Activated CD8-positive, alpha-beta T cell treated with anti-CD3 and anti-CD28 coated beads for 36 hours (primary cell): ENCODE results near the gene VWA2. TPM values are rescaled to one million over a fixed set of nuclear protein-coding genes. Genes with fewer than 3 reads are reported as not detected.

ENCODE experiments used
- ATAC-seq: fragments of 200-7000 bp; cut with Tn5 transposase; one replicate; pipeline ENCODE4 v1.10.0; 2021; ENCODE audit warnings: mild to moderate bottlenecking, moderate library complexity
- CTCF ChIA-PET: fragments of 350-600 bp; sonication (Branson Sonifier 250); formaldehyde crosslinking; loops from one replicate; lab custom pipeline; 2021; ENCODE audit warnings: antibody characterized with exemption; lab: Charles Lee
- POLR2A ChIA-PET: fragments of 350-600 bp; sonication (Branson Sonifier 250); formaldehyde crosslinking; loops from one replicate; lab custom pipeline; 2021; ENCODE audit warnings: antibody characterized with exemption; lab: Charles Lee
- DNase-seq: peaks from one replicate; pipeline ENCODE4 v3.0.0-alpha.2; 2020
- H3K27ac Mint-ChIP-seq: one replicate; pipeline ENCODE4 v1.8.0; 2021; ENCODE audit warnings: mild to moderate bottlenecking, mixed read lengths
- H3K27me3 Mint-ChIP-seq: one replicate; pipeline ENCODE4 v1.8.0; 2021; ENCODE audit warnings: mixed read lengths
- H3K36me3 Mint-ChIP-seq: one replicate; pipeline ENCODE4 v1.8.0; 2021; ENCODE audit warnings: low read depth, mixed read lengths
- H3K4me1 Mint-ChIP-seq: one replicate; pipeline ENCODE4 v1.8.0; 2021; ENCODE audit warnings: low read depth, mixed read lengths
- H3K4me3 Mint-ChIP-seq: one replicate; pipeline ENCODE4 v1.8.0; 2021; ENCODE audit warnings: mild to moderate bottlenecking, moderate library complexity, mixed read lengths
- H3K9me3 Mint-ChIP-seq: one replicate; pipeline ENCODE4 v1.8.0; 2021; ENCODE audit warnings: mixed read lengths
- intact Hi-C: fragments of 100-400 bp; cut with micrococcal nuclease; formaldehyde crosslinking; loops from one replicate; pipeline ENCODE4 v1.10.0; 2022
- total RNA-seq, 2 experiments: library from RNA; stranded (reverse); gene quantifications; one replicate each; pipeline ENCODE4 v1.2.3, GENCODE V29; 2021
- TF ChIP-seq, protein P1 (sequence below): fragments of 200-600 bp; IDR thresholded peaks from one replicate; pipeline ENCODE4 v1.8.0; 2022; ENCODE audit warnings: antibody characterized with exemption, mild to moderate bottlenecking

Gene VWA2
- total RNA-seq, 2 experiments from 2014 or later, result not detected

DNA sequence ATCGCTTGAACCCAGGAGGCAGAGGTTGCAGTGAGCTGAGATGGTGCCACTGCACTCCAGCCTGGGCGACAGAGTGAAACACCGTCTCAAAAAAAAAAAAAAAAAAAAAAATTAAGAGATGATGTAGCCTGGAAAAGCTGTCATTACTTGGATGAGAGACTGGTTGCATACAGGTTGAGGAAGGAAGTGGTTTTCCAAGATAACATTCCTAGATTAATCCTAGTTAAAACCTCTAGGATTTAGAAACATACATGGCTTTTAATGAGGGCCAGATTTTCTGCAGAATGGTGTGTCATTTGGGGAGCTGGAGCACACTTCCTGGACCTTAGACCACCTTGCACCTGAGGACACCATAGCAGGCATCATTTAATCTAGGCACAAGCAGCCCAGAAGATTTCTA lies 17.8 kb downstream of the VWA2 start:
- ChIA-PET POLR2A (no interaction called here), CTCF (no interaction called here)
- intact Hi-C loops, result no loop called here
- no peak overlapping the region for H3K27ac Mint-ChIP-seq
- H3K4me1 Mint-ChIP-seq, result peaks cover 7% of the 10 kb centered on the region
- ATAC-seq (no peak), DNase-seq (no peak)
- TF ChIP-seq, protein P1, sequence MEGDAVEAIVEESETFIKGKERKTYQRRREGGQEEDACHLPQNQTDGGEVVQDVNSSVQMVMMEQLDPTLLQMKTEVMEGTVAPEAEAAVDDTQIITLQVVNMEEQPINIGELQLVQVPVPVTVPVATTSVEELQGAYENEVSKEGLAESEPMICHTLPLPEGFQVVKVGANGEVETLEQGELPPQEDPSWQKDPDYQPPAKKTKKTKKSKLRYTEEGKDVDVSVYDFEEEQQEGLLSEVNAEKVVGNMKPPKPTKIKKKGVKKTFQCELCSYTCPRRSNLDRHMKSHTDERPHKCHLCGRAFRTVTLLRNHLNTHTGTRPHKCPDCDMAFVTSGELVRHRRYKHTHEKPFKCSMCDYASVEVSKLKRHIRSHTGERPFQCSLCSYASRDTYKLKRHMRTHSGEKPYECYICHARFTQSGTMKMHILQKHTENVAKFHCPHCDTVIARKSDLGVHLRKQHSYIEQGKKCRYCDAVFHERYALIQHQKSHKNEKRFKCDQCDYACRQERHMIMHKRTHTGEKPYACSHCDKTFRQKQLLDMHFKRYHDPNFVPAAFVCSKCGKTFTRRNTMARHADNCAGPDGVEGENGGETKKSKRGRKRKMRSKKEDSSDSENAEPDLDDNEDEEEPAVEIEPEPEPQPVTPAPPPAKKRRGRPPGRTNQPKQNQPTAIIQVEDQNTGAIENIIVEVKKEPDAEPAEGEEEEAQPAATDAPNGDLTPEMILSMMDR, result no peak
- H3K36me3 Mint-ChIP-seq, result no peaks in the 10 kb centered on the region
- H3K4me3 Mint-ChIP-seq, result no peak overlapping the region
- peaks cover 1% of the 10 kb centered on the region for H3K27me3 Mint-ChIP-seq
- H3K9me3 Mint-ChIP-seq, result no peaks in the 10 kb centered on the region

- TF ChIP-seq, protein P1, result no peak
- intact Hi-C loops, result no loop called here
- CTCF ChIA-PET, result interaction anchor here (0.8 kb wide), 1 partner anchor 17 kb away, joined by 3 read pairs; no protein-coding TSS in a partner anchor
- Mint-ChIP-seq H3K36me3 (no peaks in the 10 kb centered on the region), H3K27me3 (peaks cover 1% of the 10 kb centered on the region), H3K4me1 (peaks cover 7% of the 10 kb centered on the region), H3K9me3 (no peaks in the 10 kb centered on the region), H3K4me3 (no peak overlapping the region), H3K27ac (no peak overlapping the region)
- ATAC-seq (no peak), DNase-seq (no peak)
- POLR2A ChIA-PET, result no interaction called here
These were observed 18.4 kb downstream of the VWA2 start for GRCh38 chr10:114257498-114257897.

GRCh38 chr10:114258274-114258840 lies 19.3 kb downstream of the VWA2 start:
- Mint-ChIP-seq H3K27me3 (peaks cover 1% of the 10 kb centered on the region), H3K27ac (no peak overlapping the region), H3K9me3 (no peaks in the 10 kb centered on the region), H3K4me3 (no peak overlapping the region), H3K36me3 (no peaks in the 10 kb centered on the region), H3K4me1 (peaks cover 7% of the 10 kb centered on the region)
- intact Hi-C loops, result no loop called here
- POLR2A ChIA-PET, result no interaction called here
- ATAC-seq (no peak), DNase-seq (no peak)
- CTCF ChIA-PET, result interaction anchor here (0.7 to 0.8 kb wide), 2 partner anchors 16 to 45 kb away, joined by 3 read pairs; no protein-coding TSS in a partner anchor
- TF ChIP-seq, protein P1, result no peak

DNA sequence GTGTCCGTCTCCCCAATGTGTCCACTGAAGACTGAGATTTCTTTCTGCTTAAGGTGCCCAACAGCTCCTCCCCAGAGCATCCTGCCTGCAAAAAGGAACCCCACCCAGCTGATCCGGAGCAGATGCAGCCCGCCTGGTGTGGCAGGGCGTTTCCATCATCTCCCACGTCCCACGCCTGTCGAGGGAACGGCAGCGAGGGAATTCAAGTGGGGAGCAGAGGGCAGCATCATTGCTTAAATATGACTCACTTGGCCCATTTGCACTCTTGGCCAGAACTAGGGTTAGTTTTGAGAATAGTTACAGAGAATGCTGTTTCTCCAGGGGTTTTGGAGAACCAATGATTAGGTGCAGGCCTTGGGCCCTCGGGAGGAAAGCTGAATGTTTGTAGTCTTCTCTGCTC lies 20.8 kb downstream of the VWA2 start:
- H3K27ac Mint-ChIP-seq, result no peak overlapping the region
- no peak overlapping the region for H3K4me3 Mint-ChIP-seq
- H3K4me1 Mint-ChIP-seq, result peaks cover 7% of the 10 kb centered on the region
- POLR2A ChIA-PET, result no interaction called here
- intact Hi-C loops, result no loop called here
- ATAC-seq, result no peak
- CTCF ChIA-PET, result no interaction called here
- H3K9me3 Mint-ChIP-seq, result no peaks in the 10 kb centered on the region
- no peaks in the 10 kb centered on the region for H3K36me3 Mint-ChIP-seq
- DNase-seq, result no peak
- TF ChIP-seq, protein P1, result no peak
- no peaks in the 10 kb centered on the region for H3K27me3 Mint-ChIP-seq

DNA sequence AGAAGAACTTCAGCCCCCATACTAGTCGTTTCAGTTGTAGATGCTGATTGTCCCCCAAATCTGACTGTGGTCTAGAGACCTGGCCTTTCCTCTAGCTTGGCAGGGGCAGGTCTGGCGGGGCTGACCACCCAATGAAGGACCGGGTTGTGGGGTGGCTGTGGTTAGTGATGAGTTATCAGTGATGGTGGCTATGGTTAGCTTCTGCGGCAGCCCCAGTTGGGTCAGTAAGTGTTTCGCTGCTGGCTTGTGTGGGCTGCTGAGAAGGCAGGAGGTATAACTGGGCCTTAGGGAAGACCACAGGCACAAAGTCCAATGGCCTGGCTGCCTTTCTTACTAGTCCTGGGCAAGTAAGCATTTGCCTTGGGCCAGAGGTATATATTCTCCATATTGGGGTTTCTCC lies 21.3 kb downstream of the VWA2 start:
- no peak for DNase-seq
- no peak overlapping the region for H3K4me3 Mint-ChIP-seq
- no peak for ATAC-seq
- H3K27me3 Mint-ChIP-seq, result no peaks in the 10 kb centered on the region
- intact Hi-C loops, result no loop called here
- no peaks in the 10 kb centered on the region for H3K36me3 Mint-ChIP-seq
- TF ChIP-seq, protein P1, result no peak
- H3K4me1 Mint-ChIP-seq, result peaks cover 7% of the 10 kb centered on the region
- ChIA-PET POLR2A (no interaction called here), CTCF (no interaction called here)
- H3K9me3 Mint-ChIP-seq, result no peaks in the 10 kb centered on the region
- H3K27ac Mint-ChIP-seq, result no peak overlapping the region
